HG03066 (cell line): Measurements from ENCODE around the gene RBM4.

Experiments
- ATAC-seq: cut with Tn5 transposase; IDR thresholded peaks from one replicate; pipeline ENCODE4 v1.9.1; 2021; ENCODE audit warnings: low read depth; ENCODE audit not compliant: unreplicated experiment

The RBM4 gene

DNA sequence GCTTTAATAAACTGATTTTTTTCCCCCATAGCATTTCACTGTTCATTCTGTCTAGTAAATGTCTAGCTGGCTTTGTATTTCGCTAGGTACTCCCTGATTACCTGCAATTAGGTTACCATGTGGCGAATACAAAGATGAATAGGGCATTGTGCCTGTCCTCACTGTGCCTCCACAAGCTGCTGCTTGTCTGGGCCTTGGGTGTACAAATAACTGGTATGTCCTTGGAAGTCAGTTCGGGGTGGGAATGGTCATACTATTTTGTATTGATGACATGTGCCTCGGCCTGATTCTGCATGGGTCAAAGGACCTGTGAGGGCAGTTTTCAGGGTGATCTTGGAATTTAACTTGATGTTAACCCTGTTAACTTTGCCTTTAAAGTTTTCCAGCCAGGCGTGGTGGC, 11.4 kb downstream of the RBM4 start:
- ATAC-seq, result no peak

DNA sequence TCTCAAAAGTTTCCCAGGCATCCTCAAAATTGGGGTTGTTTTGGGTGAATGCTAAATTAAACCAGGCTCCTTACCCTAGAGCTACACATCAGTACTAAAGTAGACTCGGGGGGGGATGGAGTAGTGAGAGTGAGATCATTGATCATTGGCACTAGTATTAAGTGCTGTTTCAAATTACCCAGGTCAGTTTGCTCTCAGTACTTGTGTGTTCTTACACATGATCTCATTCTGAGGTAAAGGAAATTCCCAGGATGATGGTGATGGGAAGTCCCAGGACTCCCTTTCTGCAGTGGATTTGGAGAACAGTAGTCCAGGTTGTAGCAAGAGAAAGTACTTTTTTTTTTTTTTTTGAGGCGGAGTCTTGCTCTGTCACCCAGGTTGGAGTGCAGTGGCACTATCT, 12.5 kb downstream of the RBM4 start:
- no peak for ATAC-seq

GRCh38 chr11:66652651-66653050, 14.1 kb downstream of the RBM4 start:
- no peak for ATAC-seq

GRCh38 chr11:66653123-66653522, 14.6 kb downstream of the RBM4 start:
- ATAC-seq, result no peak

- ATAC-seq, result no peak
Observed at GRCh38 chr11:66659763-66660162, 21.3 kb downstream of the RBM4 start.

DNA sequence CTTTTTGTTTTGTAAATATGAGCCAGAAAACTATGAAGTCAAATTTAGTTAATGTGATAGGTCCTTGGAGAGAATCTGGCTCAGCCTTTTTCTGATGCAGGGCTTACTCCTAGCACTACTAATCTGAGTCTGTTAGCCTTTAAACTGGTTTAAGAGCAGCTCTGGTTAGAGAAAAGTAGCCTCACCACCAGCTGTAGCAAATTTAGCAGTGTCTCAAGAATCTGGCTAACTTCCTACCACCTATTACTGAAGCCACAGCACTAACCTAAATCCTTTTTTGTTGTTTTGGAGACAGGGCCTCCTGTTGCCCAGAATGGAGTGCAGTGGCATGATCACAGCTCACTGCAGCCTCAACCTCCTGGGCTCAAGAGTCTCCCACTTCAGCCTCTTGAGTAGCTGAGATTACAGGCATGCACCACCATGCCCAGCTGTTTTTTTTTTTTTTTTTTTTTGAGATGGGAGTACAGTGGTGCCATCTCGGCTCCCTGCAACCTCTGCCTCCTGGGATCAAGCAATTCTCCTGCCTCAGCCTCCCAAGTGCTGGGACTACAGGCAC, 25.3 kb downstream of the RBM4 start:
- no peak for ATAC-seq

DNA sequence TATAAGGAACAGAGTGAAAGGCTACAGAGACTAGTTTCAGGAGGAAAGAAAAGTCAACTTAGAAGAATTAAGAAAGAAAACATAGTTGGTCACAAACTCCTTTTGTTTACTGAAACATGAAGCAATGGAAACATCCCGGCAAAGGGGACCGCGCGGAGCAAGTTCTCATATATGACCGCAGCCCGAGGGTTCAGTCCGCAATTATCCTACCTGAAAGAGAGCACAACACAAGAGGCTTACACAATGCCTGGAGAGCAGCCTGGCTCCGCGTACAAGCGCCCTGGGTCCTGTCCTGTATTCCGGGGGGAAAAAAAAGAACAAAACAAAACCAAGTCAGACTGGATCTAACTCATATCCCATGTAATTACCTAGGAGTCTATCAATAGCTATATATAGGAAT, 26.9 kb downstream of the RBM4 start:
- no peak for ATAC-seq

GRCh38 chr11:66670816-66671215, 32.3 kb downstream of the RBM4 start:
- no peak for ATAC-seq

- no peak for ATAC-seq
Observed at GRCh38 chr11:66674964-66675602, 36.6 kb downstream of the RBM4 start.

DNA sequence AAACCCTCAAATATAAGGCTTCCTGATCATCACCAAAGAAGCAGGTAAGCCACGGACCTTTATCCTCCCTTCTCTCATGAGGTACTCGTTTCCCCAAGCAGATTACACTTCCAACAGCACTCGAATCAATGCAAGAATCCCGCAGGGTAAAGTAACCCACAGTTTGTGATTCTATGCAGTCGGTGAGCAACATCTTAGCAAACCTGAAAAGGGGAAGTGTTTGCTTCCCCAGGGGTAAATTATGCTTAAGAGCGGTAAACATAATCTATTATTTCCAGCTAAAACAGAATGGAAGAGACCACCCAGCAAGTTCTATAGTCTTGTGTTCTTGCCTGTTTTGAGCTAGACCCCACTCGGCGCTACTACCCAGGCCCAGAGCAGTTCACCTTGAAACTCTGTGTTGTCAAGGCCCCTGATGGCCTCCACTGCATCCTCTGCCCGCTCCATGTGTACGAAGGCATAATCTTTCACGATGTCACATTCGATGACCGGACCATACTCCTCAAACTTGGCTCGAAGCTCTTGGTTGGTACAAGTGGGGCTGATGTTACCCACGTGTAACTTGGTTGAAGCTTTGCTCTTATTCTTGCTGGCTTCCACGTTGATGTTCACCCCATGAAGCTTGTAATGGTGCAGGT, 37.9 kb downstream of the RBM4 start:
- ATAC-seq, result no peak

GRCh38 chr11:66676931-66677598, 38.6 kb downstream of the RBM4 start:
- no peak for ATAC-seq

DNA sequence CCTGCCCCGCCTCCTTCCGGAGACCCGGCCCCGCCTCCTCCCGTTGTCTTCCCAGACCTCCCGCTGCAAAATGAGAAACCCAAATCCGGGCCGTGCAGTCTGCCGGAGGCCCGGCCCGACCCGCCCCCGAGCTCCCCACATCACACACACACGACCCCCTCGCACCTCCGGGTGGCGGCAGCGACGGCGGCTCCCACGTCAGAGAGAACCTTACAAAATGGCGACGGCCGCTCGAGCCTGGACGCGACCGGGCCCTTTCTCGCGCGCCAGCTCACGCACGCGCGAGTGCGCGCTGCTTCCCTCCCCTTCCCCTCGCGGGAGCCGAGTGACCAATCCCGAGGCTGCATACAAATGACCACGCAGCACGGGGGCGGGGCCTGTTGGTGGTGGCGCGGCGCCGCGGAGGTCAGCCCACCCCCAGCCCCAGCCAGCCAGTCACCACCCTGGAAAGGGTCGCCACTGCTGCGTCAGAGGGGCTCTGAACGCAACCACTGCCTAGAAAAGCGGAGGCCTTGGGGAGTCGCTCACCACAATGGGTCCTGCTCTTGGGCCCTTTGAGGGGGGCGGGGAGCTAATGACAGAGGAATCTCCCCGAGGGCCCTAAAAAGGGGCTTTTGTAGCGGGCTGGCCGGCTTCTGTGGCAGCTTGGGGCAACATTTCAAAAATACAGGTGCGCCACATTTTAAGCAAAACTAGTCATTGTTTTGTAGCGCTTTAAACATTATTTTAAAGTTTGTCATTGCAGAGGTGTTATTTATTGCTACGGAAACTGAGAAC, 39.3 kb downstream of the RBM4 start, which contains the start of gene RBM4B:
TSS of gene RBM4B (minus strand) at position 289 of the 777 bp plus-strand sequence. CDS start 808 bp downstream, outside the sequence.
- ATAC-seq, result peak; percentile 82

DNA sequence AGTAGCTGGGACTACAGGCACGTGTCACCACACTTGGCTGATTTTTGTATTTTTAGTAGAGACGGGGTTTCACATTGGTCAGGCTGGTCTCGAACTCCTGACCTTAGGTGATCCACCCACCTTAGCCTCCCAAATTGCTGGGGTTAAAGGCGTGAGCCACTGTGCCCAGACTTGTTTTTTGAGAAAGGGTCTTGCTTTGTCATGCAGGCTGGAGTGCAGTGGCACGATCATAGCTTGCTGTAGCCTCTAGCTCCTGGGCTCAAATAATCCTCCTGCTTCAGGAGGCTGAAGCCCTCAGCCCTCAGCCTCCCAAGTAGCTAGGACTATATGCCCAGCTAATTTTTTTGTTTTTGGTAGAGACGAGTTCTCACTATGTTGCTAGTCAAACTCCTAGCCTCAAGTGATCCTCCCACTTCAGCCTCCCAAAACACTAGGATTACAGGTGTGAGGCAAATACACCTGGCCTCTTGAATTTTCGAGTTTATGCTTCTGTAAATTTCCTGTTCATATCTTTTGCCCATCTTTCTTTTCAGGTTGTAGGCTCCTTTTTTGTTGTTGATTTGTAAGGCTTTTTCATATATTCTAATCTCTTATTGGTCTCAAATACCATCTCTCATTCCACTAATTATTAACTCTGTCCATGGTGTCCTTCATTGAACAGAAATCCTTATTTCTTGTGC, 42.6 kb downstream of the RBM4 start:
- no peak for ATAC-seq

- no peak for ATAC-seq
Observed at GRCh38 chr11:66683877-66684276, 45.4 kb downstream of the RBM4 start.

DNA sequence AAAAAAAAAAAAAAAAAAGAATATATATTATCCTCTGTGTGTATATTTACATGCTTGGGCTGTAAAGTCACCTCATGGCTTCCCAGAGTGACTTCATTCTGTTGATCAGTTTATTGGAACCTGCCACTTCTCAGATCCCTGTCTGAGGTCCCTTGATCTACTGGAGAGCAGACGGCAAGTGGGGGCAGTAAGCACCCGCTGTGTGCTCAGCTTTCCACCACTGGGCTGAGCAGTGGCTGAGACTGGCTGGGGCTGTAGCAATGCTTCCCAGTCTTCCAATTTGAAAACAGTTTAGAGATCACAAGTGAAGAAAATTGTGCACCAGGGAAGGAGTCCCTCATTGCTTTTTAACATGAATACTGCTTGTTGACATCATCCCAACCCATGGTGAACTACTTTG, 46.1 kb downstream of the RBM4 start:
- ATAC-seq, result no peak

DNA sequence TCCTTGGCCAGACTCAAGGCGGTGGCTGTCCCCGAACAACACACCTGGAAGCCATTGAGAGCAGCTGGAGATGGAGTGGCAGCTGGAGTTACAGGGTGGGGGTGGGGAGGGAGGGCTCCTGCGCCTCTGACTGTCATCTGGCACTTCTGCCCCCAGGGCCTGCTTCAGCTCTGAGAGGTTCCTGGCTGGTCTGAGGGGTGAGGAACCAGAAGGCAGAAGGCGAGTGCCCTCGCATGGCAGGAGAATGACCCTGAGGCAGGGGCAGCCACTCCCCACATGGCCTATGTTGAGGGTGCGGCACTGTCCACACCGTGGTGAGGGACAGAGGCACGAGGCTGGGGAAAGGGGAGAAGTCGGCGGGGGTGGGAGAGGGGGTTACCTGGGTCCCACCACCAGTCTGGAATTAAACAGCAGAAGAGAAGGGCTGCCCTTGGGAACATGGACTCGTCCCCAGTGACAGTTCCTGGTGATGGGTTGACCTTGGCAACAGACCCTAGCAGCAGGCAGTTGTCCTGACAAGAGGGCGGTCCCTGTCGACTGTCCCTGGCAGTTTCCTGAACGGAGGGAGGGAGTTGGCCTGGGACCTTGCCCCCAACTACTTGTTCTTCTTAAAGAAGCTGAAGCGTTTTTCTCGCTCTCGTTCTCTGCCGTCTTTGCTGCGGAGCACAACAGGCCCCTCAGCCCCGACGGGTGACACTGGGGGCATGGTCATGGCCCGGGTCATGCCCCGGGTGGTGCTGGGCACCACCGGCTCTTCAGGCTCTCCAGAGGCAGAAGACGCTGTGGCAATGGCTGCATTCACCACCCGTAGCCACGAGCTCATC, 47.0 kb downstream of the RBM4 start:
- ATAC-seq, result no peak

GRCh38 chr11:66686100-66686785, 47.7 kb downstream of the RBM4 start:
- no peak for ATAC-seq

DNA sequence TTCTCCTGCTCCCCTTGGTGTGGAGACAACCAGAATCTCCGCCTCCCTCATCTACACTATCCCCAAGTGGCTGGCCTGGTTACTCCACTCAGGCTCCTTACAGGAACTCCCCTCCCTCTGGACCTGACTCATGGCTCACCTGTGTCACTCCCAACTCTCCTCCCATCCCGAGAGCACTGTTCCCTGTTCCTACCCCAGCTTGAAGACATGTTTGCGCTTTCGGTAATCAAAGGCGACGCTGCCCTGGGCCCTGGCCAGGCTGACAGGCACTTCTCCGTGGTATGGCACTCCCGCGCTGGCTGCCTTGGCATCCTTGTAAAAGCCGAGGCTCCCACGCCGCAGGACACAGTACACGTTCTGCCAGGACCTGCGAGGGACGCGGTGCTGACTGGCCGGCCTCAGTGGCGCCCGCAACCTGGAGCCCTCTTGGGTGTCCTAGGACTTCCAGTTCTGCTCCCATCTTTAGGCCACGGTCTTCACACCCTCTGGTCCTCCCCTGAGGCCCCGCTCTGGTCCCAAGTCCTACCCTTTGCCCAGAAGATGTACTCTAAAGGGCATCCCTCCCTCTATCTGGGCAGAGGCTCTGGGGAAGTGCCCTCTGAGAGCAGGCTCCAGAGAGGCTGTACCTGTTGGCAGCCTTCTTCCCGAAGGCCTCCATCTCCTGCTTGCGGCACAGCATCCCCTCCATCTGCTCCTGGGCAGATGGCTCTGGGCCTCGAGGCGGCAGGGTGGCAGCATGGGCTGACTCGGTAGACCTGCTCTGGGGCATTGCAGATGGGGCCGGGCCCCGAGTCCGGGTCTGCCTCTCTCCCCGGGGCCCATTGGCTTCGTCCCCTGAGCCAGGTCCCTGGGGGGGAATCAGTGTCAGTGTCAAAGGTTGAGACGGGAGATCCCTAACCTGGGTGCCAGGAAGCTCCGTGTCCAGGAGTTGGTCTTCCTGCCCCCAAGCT, 48.6 kb downstream of the RBM4 start:
- ATAC-seq, result no peak
